ENCODE data around the gene PSTPIP1. TPM values are rescaled to one million over a fixed set of nuclear protein-coding genes. Genes with fewer than 3 reads are reported as not detected.

PSTPIP1 gene
- total RNA-seq, 1 donor from 2014 or later: 18.4 TPM

GRCh38 chr15:77038312-77039216, 43.6 kb downstream of the PSTPIP1 start:
- ATAC-seq: no peak
- Histone ChIP-seq H3K27me3 (ENCODE audit: low read depth) (no peaks in the 10 kb centered on the region), H3K27ac (no peak overlapping the region), H3K9me3 (no peaks in the 10 kb centered on the region), H3K36me3 (peaks cover 40% of the 10 kb centered on the region), H3K4me3 (no peak overlapping the region), H3K4me1 (no peaks in the 10 kb centered on the region)
- intact Hi-C loops (cut with DNase I): no loop called here
- TF ChIP-seq CTCF (IDR thresholded peaks at IDR 0.05): no peak
- no peak for DNase-seq

GRCh38 chr15:77039217-77039533, 44.2 kb downstream of the PSTPIP1 start:
- ATAC-seq (no peak), DNase-seq (no peak)
- H3K4me1 ChIP-seq: no peaks in the 10 kb centered on the region
- H3K36me3 ChIP-seq: peaks cover 46% of the 10 kb centered on the region
- no peak overlapping the region for H3K4me3 ChIP-seq
- TF ChIP-seq CTCF (IDR thresholded peaks at IDR 0.05): no peak
- H3K27ac ChIP-seq: no peak overlapping the region
- H3K27me3 ChIP-seq (ENCODE audit: low read depth): no peaks in the 10 kb centered on the region
- no peaks in the 10 kb centered on the region for H3K9me3 ChIP-seq
- intact Hi-C loops (cut with DNase I): no loop called here

GRCh38 chr15:77039848-77040247, 44.9 kb downstream of the PSTPIP1 start:
- H3K9me3 ChIP-seq: no peaks in the 10 kb centered on the region
- H3K4me1 ChIP-seq: peaks cover 4% of the 10 kb centered on the region
- H3K36me3 ChIP-seq: peaks cover 52% of the 10 kb centered on the region
- H3K27me3 ChIP-seq (ENCODE audit: low read depth): no peaks in the 10 kb centered on the region
- intact Hi-C loops (cut with DNase I): no loop called here
- no peak overlapping the region for H3K4me3 ChIP-seq
- DNase-seq (peak; percentile 61), ATAC-seq (peak; percentile 12 to 20)
- no peak for TF ChIP-seq CTCF (IDR thresholded peaks at IDR 0.05)
- no peak overlapping the region for H3K27ac ChIP-seq

GRCh38 chr15:77040673-77041072, 45.7 kb downstream of the PSTPIP1 start:
- no peak for TF ChIP-seq CTCF (IDR thresholded peaks at IDR 0.05)
- Histone ChIP-seq H3K27me3 (ENCODE audit: low read depth) (no peaks in the 10 kb centered on the region), H3K36me3 (peaks cover 53% of the 10 kb centered on the region), H3K4me1 (peaks cover 4% of the 10 kb centered on the region), H3K4me3 (no peak overlapping the region), H3K9me3 (no peaks in the 10 kb centered on the region), H3K27ac (no peak overlapping the region)
- intact Hi-C loops (cut with DNase I): no loop called here
- ATAC-seq (no peak), DNase-seq (no peak)

GRCh38 chr15:77042245-77042919, 47.5 kb downstream of the PSTPIP1 start:
- no peaks in the 10 kb centered on the region for H3K9me3 ChIP-seq
- H3K27me3 ChIP-seq (ENCODE audit: low read depth): no peaks in the 10 kb centered on the region
- H3K27ac ChIP-seq: no peak overlapping the region
- H3K4me1 ChIP-seq: peaks cover 4% of the 10 kb centered on the region
- intact Hi-C loops (cut with DNase I): no loop called here
- ATAC-seq (no peak), DNase-seq (no peak)
- no peak for TF ChIP-seq CTCF (IDR thresholded peaks at IDR 0.05)
- no peak overlapping the region for H3K4me3 ChIP-seq
- H3K36me3 ChIP-seq: peaks cover 55% of the 10 kb centered on the region
